KMS-11 (cell line): ENCODE measurements around the gene ROCK1.

Experiments used
- H2AFZ ChIP-seq: fragments of 200-600 bp; sonication (generic); 2 replicates; pipeline ENCODE4 v1.6.1; 2016; ENCODE audit warnings: antibody characterized with exemption, mixed run types, low read depth
- H3K27ac ChIP-seq: fragments of 200-600 bp; sonication (generic); 2 replicates; pipeline ENCODE4 v1.6.1; 2016; ENCODE audit warnings: mild to moderate bottlenecking, mixed run types
- H3K27me3 ChIP-seq: fragments of 200-600 bp; sonication (generic); 2 replicates; pipeline ENCODE4 v1.6.1; 2017; ENCODE audit warnings: mild to moderate bottlenecking, low read depth, mixed run types, moderate library complexity; ENCODE audit not compliant: insufficient read depth
- H3K36me3 ChIP-seq: fragments of 200-600 bp; sonication (generic); 2 replicates; pipeline ENCODE4 v1.6.1; 2017; ENCODE audit warnings: mild to moderate bottlenecking, mixed run types; ENCODE audit not compliant: insufficient read depth
- H3K4me1 ChIP-seq: fragments of 200-600 bp; sonication (generic); 2 replicates; pipeline ENCODE4 v1.6.1; 2016; ENCODE audit warnings: mild to moderate bottlenecking, low read depth, mixed run types; ENCODE audit not compliant: poor library complexity, severe bottlenecking
- H3K4me2 ChIP-seq: fragments of 200-600 bp; sonication (generic); 2 replicates; pipeline ENCODE4 v1.7.0; 2016; ENCODE audit warnings: mild to moderate bottlenecking, mixed run types
- H3K4me3 ChIP-seq: fragments of 200-600 bp; sonication (generic); IDR thresholded peaks from 2 replicates; pipeline ENCODE4 v1.6.1; 2017; ENCODE audit warnings: low read depth, low read length, mixed read lengths; ENCODE audit not compliant: insufficient read depth
- H3K79me2 ChIP-seq: fragments of 200-600 bp; sonication (generic); 2 replicates; pipeline ENCODE4 v1.6.1; 2016; ENCODE audit warnings: low read depth, mixed run types; ENCODE audit not compliant: insufficient read depth
- H3K9ac ChIP-seq: fragments of 200-600 bp; sonication (generic); 2 replicates; pipeline ENCODE4 v1.6.1; 2016; ENCODE audit warnings: mild to moderate bottlenecking, mixed run types
- H4K20me1 ChIP-seq: fragments of 200-600 bp; sonication (generic); 2 replicates; pipeline ENCODE4 v1.6.1; 2016; ENCODE audit warnings: mild to moderate bottlenecking, mixed run types; ENCODE audit not compliant: insufficient read depth
- TF ChIP-seq, protein P1 (sequence below): fragments of 200-600 bp; sonication (generic); conservative IDR thresholded peaks from 2 replicates; pipeline ENCODE4 v1.6.1; 2017; ENCODE audit warnings: low read depth, mild to moderate bottlenecking, antibody characterized with exemption, low read length, moderate library complexity, mixed read lengths

Gene ROCK1

DNA sequence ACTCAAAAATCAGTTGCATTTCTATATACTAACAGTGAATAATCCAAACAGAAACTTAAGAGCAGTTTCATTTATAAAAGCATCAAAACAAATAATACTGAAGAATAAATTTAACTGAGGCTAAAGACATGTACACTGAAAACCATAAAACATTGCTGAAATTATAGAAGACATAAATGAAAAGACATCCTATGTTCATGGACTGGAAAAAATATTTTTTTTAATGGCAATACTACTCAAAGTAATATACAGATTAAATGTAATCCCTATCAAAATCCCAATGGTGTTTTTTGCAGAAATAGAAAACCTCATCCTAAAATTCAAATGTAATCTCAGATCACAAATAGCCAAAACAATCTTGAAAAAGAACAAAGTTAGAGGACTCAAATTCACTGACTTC, 28.6 kb downstream of the ROCK1 start:
- no peaks in the 10 kb centered on the region for H4K20me1 ChIP-seq
- no peak overlapping the region for H2AFZ ChIP-seq
- H3K4me2 ChIP-seq: no peak overlapping the region
- TF ChIP-seq, protein P1, sequence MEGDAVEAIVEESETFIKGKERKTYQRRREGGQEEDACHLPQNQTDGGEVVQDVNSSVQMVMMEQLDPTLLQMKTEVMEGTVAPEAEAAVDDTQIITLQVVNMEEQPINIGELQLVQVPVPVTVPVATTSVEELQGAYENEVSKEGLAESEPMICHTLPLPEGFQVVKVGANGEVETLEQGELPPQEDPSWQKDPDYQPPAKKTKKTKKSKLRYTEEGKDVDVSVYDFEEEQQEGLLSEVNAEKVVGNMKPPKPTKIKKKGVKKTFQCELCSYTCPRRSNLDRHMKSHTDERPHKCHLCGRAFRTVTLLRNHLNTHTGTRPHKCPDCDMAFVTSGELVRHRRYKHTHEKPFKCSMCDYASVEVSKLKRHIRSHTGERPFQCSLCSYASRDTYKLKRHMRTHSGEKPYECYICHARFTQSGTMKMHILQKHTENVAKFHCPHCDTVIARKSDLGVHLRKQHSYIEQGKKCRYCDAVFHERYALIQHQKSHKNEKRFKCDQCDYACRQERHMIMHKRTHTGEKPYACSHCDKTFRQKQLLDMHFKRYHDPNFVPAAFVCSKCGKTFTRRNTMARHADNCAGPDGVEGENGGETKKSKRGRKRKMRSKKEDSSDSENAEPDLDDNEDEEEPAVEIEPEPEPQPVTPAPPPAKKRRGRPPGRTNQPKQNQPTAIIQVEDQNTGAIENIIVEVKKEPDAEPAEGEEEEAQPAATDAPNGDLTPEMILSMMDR: no peak
- H3K36me3 ChIP-seq: no peaks in the 10 kb centered on the region
- peaks cover 4% of the 10 kb centered on the region for H3K4me1 ChIP-seq
- H3K79me2 ChIP-seq: peaks cover 98% of the 10 kb centered on the region
- no peaks in the 10 kb centered on the region for H3K27me3 ChIP-seq
- no peak overlapping the region for H3K27ac ChIP-seq
- H3K4me3 ChIP-seq: no peak overlapping the region
- H3K9ac ChIP-seq: no peak overlapping the region

DNA sequence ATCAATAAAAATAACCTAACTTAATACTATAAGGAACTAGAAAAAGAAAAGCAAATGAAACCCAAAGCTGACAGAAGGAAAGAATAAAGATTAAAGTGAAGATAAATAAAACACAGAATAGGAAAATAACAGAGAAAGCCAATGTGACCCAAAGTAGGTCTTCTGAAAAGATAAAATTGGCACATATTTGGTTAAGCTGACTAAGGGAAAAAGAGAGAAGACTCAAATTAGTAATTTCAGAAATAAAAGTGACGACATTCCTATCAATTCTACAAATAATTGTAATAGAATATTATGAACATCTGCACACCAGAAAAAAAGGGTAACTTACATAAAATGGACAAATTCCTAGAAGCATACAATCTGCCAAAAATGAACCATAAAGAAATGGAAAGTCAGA, 30.2 kb downstream of the ROCK1 start:
- H3K27me3 ChIP-seq: no peaks in the 10 kb centered on the region
- H4K20me1 ChIP-seq: peaks cover 3% of the 10 kb centered on the region; the same call in 1 of the 2 replicates
- H3K27ac ChIP-seq: no peak overlapping the region
- H3K36me3 ChIP-seq: no peaks in the 10 kb centered on the region
- TF ChIP-seq, protein P1: no peak
- H3K9ac ChIP-seq: no peak overlapping the region
- peaks cover 92% of the 10 kb centered on the region for H3K79me2 ChIP-seq
- no peak overlapping the region for H2AFZ ChIP-seq
- H3K4me1 ChIP-seq: peaks cover 4% of the 10 kb centered on the region
- no peak overlapping the region for H3K4me2 ChIP-seq
- H3K4me3 ChIP-seq: no peak overlapping the region

DNA sequence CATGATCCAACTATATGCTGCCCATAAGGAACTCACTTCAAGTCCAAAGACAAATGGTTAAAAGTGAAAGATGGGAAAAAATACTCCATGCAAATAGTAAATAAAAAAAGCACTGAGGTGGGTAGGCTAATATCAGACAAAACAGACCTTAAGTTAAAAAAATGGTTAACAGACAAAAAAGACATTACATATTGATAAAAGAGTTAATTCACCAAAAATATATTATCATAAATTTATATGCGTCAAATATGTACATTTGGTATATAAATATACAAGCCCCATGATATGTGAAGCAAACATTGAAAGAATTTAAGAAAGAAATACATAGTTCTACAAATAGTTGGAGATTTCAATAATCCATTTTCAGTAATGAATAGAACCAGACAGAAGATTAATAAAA, 31.0 kb downstream of the ROCK1 start:
- no peaks in the 10 kb centered on the region for H3K36me3 ChIP-seq
- no peak overlapping the region for H3K4me3 ChIP-seq

DNA sequence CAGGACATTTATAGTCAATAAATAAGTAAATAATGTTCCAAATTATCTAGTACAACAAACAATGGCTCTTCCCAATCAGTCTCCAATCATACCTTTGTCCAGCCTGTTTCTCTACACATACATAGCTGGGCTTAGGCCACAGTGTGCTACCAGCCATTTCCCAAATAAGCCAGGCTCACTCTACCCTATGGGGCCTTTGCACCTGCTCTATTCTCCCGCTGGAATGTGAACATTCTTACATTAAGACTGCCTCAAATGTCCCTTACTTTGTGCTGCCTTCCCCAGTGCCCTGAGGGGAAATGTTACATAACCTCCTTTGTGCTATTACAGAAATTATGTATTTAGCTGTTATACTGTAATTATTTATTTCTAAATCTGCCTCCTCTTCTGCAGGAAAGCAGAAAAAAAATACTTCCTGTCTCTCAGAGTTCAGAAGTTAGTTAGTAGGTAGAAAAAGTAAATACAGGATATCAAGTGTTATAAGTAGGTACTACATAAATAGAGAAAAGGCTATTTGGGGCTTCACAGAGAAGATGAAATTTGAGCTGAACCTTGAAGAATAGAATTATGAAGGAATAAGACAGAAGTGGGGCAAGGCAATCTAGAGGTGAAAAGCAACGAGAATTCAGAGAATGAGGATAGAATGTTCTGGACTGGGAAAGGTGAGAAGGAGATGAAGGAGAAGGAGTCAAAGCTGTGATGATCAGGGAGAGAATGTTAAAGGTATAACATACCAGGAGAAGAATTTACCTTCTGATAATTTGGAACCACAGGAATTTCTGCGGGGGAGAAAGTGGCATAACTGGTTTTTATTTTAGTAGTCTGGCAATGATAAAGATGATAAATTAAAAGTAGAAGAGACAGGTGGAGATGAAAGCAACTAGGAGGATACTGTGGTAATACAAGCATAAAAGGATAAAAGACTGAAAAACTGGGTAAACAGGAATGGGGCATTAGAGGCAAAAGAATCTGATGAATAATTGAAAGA, 37.0 kb downstream of the ROCK1 start:
- H3K9ac ChIP-seq: no peak overlapping the region
- peaks cover 6% of the 10 kb centered on the region; the same call in 1 of the 2 replicates for H4K20me1 ChIP-seq
- no peak overlapping the region for H2AFZ ChIP-seq
- H3K27me3 ChIP-seq: no peaks in the 10 kb centered on the region
- no peaks in the 10 kb centered on the region for H3K36me3 ChIP-seq
- no peak overlapping the region for H3K4me2 ChIP-seq
- H3K4me1 ChIP-seq: no peaks in the 10 kb centered on the region
- H3K27ac ChIP-seq: no peak overlapping the region
- TF ChIP-seq, protein P1: no peak
- peaks cover 73% of the 10 kb centered on the region for H3K79me2 ChIP-seq
- no peak overlapping the region for H3K4me3 ChIP-seq

More for the DNA sequence above, 31.0 kb downstream of the ROCK1 start:
- Histone ChIP-seq H3K4me1 (peaks cover 4% of the 10 kb centered on the region), H4K20me1 (peaks cover 3% of the 10 kb centered on the region; the same call in 1 of the 2 replicates), H3K79me2 (peaks cover 86% of the 10 kb centered on the region), H3K27ac (no peak overlapping the region), H3K9ac (no peak overlapping the region), H3K4me2 (no peak overlapping the region), H3K27me3 (no peaks in the 10 kb centered on the region), H2AFZ (no peak overlapping the region)
- TF ChIP-seq, protein P1: no peak
